Fibroblast of lung (primary cell): Measurements from ENCODE around the gene CABLES1.

Experiments used
- EZH2 ChIP-seq: IDR thresholded peaks from 2 replicates; pipeline ENCODE4 v1.5.1; 2012; ENCODE audit warnings: low read length, control low read depth, mild to moderate bottlenecking; ENCODE audit errors: missing control alignments
- TF ChIP-seq, protein P1 (sequence below), 2 donors: IDR thresholded peaks in 1 of 2; conservative IDR thresholded peaks in 1 of 2; 1 replicate in 1 of 2; 2 replicates in 1 of 2; pipeline ENCODE4 v1.5.1; 2011 to 2012; ENCODE audit warnings: low read length in 2 of 2, control low read depth in 1 of 2, inconsistent platforms in 1 of 2, low read depth in 1 of 2, mild to moderate bottlenecking in 1 of 2

DNA sequence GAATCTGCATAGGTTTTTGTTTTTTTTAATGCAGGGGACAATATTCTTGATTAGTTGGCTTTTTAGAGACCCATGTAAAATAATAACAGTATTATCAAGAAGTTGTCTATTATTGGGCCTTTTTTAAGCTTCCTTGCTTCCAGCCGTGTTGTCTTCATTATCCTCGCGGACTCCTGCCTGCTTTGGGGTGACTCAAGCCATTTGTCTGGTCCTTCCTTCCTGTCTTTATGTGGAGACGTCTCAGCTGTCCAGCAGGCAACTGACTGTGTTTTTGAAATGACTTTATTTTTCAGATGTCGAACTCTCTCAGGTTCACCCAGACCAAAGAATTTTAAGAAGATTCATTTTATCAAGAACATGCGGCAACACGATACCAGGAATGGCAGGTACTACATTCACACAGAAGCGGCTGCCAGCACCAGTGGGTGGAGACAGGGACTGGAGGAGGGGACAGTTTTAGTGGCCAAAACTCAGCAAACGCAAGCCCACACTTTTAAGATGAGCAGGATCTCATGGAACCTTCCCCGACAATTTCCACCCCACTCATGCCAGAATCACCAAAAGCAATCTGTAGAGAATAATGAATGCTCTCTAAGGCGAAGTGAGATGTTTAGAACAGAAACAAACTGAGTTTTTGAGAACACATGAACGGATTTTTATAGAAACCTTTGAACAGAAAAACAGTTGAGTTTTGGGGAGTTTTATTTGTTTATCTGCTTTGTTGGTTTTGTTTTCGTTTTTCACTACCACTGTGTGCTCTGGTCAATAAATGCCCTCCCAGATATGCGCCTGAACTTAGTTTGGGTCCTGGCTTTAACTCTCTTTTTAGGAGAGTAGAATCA, 59.1 kb downstream of the CABLES1 start:
- TF ChIP-seq, protein P1, sequence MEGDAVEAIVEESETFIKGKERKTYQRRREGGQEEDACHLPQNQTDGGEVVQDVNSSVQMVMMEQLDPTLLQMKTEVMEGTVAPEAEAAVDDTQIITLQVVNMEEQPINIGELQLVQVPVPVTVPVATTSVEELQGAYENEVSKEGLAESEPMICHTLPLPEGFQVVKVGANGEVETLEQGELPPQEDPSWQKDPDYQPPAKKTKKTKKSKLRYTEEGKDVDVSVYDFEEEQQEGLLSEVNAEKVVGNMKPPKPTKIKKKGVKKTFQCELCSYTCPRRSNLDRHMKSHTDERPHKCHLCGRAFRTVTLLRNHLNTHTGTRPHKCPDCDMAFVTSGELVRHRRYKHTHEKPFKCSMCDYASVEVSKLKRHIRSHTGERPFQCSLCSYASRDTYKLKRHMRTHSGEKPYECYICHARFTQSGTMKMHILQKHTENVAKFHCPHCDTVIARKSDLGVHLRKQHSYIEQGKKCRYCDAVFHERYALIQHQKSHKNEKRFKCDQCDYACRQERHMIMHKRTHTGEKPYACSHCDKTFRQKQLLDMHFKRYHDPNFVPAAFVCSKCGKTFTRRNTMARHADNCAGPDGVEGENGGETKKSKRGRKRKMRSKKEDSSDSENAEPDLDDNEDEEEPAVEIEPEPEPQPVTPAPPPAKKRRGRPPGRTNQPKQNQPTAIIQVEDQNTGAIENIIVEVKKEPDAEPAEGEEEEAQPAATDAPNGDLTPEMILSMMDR (conservative IDR thresholded peaks at IDR 0.05 in 1 of 2, IDR thresholded peaks at IDR 0.05 in 1 of 2; ENCODE audit: low read depth in 1 of 2, low read length in 2 of 2), result no peak
- no peak for TF ChIP-seq EZH2
